GM12865 (cell line): ENCODE data around the gene GUCA2B.

Source experiments
- DNase-seq: peaks from one replicate; pipeline ENCODE4 v3.0.0; 2010; ENCODE audit warnings: low read depth
- H3K4me3 ChIP-seq: 2 replicates; pipeline ENCODE4 v1.5.1; 2011; ENCODE audit warnings: mild to moderate bottlenecking, low read depth, low read length, control low read depth
- CTCF ChIP-seq: IDR thresholded peaks from 2 replicates; pipeline ENCODE4 v1.5.1; 2011; ENCODE audit warnings: low read length, control low read depth, low read depth, inconsistent platforms; ENCODE audit not compliant: insufficient read depth; ENCODE audit errors: missing control alignments

The GUCA2B gene

DNA sequence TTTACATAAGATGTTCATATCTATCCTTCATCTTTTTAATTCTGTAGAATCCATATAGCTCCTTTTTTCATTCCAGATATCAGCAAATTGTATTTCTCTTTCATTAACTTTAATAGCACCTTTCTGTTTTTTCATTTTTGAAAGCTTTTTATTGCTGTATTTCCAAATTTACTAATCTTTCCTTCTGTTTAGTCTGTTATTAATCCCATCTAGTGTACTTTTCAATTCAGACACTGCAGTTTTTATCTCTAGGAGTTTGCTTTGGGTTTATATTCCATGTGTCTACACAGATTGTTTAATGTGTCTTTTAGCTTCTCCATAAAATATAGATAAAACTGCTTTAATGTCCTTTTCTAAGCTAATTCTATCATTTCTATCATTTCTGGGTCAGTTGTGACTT, 48.8 kb downstream of the GUCA2B start:
- TF ChIP-seq CTCF = no peak
- no peak for DNase-seq
- H3K4me3 ChIP-seq = no peak overlapping the region
